SJSA1 (cell line): Measurements from ENCODE around the gene SULT4A1. TPM values are rescaled to one million over a fixed set of nuclear protein-coding genes. Genes with fewer than 3 reads are reported as not detected.
A peak's percentile ranks its signal among the peaks of the same experiment; 100 is the strongest.

Experiments used
- DNase-seq, 2 experiments: peaks; one replicate each; pipeline ENCODE4 v3.0.0-alpha.2; 2015 to 2020; ENCODE audit warnings: low spot score in 2 of 2, low read depth in 1 of 2
- H3K27ac ChIP-seq: fragments of 250-450 bp; sonication (Bioruptor Pico); 2 replicates; pipeline ENCODE4 v1.5.1; 2020; ENCODE audit warnings: mild to moderate bottlenecking, moderate library complexity
- H3K27me3 ChIP-seq: fragments of 250-450 bp; sonication (Bioruptor Pico); replicated peaks from 2 replicates; pipeline ENCODE4 v1.5.1; 2020; ENCODE audit warnings: mild to moderate bottlenecking, moderate library complexity
- H3K36me3 ChIP-seq: fragments of 250-450 bp; sonication (Bioruptor Pico); 2 replicates; pipeline ENCODE4 v1.5.1; 2020; ENCODE audit warnings: mild to moderate bottlenecking
- H3K4me1 ChIP-seq: fragments of 250-450 bp; sonication (Bioruptor Pico); replicated peaks from 2 replicates; pipeline ENCODE4 v1.6.1; 2021; ENCODE audit warnings: mild to moderate bottlenecking
- H3K4me3 ChIP-seq: fragments of 250-450 bp; sonication (Bioruptor Pico); 2 replicates; pipeline ENCODE4 v1.5.1; 2020; ENCODE audit warnings: mild to moderate bottlenecking
- H3K9me3 ChIP-seq: fragments of 250-450 bp; sonication (Bioruptor Pico); replicated peaks from 2 replicates; pipeline ENCODE4 v1.5.1; 2020; ENCODE audit warnings: mild to moderate bottlenecking
- total RNA-seq: library from RNA; depleted of rRNA; stranded (reverse); fragments of >200 nt; shearing (Covaris generic); gene quantifications from 2 replicates; pipeline ENCODE4 v1.2.3, GENCODE V29; 2014

Gene SULT4A1
- total RNA-seq, 1 experiment from 2014 or later: not detected

GRCh38 chr22:43819931-43820640 is 42.2 kb downstream of the SULT4A1 start:
- Histone ChIP-seq H3K27ac (no peak overlapping the region), H3K4me3 (no peak overlapping the region)

GRCh38 chr22:43819421-43819921 is 42.8 kb downstream of the SULT4A1 start:
- no peak for DNase-seq
- H3K4me3 ChIP-seq: no peak overlapping the region
- H3K36me3 ChIP-seq: no peaks in the 10 kb centered on the region
- no peaks in the 10 kb centered on the region for H3K27me3 ChIP-seq
- H3K4me1 ChIP-seq: no peaks in the 10 kb centered on the region
- no peaks in the 10 kb centered on the region for H3K9me3 ChIP-seq
- H3K27ac ChIP-seq: no peak overlapping the region

More at GRCh38 chr22:43819931-43820640, 42.2 kb downstream of the SULT4A1 start:
- H3K4me1 ChIP-seq: no peaks in the 10 kb centered on the region
- H3K27me3 ChIP-seq: no peaks in the 10 kb centered on the region
- no peak for DNase-seq
- H3K36me3 ChIP-seq: no peaks in the 10 kb centered on the region
- no peaks in the 10 kb centered on the region for H3K9me3 ChIP-seq

- H3K9me3 ChIP-seq: no peaks in the 10 kb centered on the region
- DNase-seq: no peak
- no peaks in the 10 kb centered on the region for H3K27me3 ChIP-seq
- no peak overlapping the region for H3K4me3 ChIP-seq
- no peaks in the 10 kb centered on the region for H3K36me3 ChIP-seq
- no peak overlapping the region for H3K27ac ChIP-seq
- H3K4me1 ChIP-seq: no peaks in the 10 kb centered on the region
Measured at GRCh38 chr22:43818981-43819380, 43.3 kb downstream of the SULT4A1 start.

- H3K27ac ChIP-seq: no peak overlapping the region
- no peaks in the 10 kb centered on the region for H3K27me3 ChIP-seq
- H3K4me1 ChIP-seq: peaks cover 7% of the 10 kb centered on the region
- H3K9me3 ChIP-seq: no peaks in the 10 kb centered on the region
- no peaks in the 10 kb centered on the region for H3K36me3 ChIP-seq
- DNase-seq: no peak
- no peak overlapping the region for H3K4me3 ChIP-seq
Measured at GRCh38 chr22:43817402-43817801, 44.9 kb downstream of the SULT4A1 start.

GRCh38 chr22:43814264-43814663 is 48.0 kb downstream of the SULT4A1 start:
- DNase-seq: no peak

GRCh38 chr22:43812890-43813289 is 49.4 kb downstream of the SULT4A1 start:
- Histone ChIP-seq H3K27ac (no peak overlapping the region), H3K4me3 (peak overlapping the region; percentile 53), H3K4me1 (peaks cover 9% of the 10 kb centered on the region), H3K27me3 (no peaks in the 10 kb centered on the region), H3K36me3 (no peaks in the 10 kb centered on the region), H3K9me3 (no peaks in the 10 kb centered on the region)
- no peak for DNase-seq

More at GRCh38 chr22:43814264-43814663, 48.0 kb downstream of the SULT4A1 start:
- Histone ChIP-seq H3K4me1 (peaks cover 9% of the 10 kb centered on the region), H3K4me3 (no peak overlapping the region), H3K27me3 (no peaks in the 10 kb centered on the region), H3K36me3 (no peaks in the 10 kb centered on the region), H3K9me3 (no peaks in the 10 kb centered on the region), H3K27ac (no peak overlapping the region)

- Histone ChIP-seq H3K27ac (peak within 1 kb of the TSS; percentile 68), H3K9me3 (no peaks in the 10 kb centered on the region), H3K4me3 (peak within 1 kb of the TSS; percentile 53), H3K4me1 (peaks cover 9% of the 10 kb centered on the region), H3K36me3 (no peaks in the 10 kb centered on the region), H3K27me3 (no peaks in the 10 kb centered on the region)
- peak; percentile 91 to 93 for DNase-seq
Measured at GRCh38 chr22:43812149-43812842, 50.0 kb downstream of the SULT4A1 start, which contains the start of gene EFCAB6. TSS of gene EFCAB6 (minus strand) at chr22:43812305. CDS start at chr22:43782318, 29,987 bp downstream.

GRCh38 chr22:43811777-43812148 is 50.5 kb downstream of the SULT4A1 start:
- no peaks in the 10 kb centered on the region for H3K27me3 ChIP-seq
- DNase-seq: no peak
- H3K4me3 ChIP-seq: peak overlapping the region; percentile 53
- no peaks in the 10 kb centered on the region for H3K36me3 ChIP-seq
- no peaks in the 10 kb centered on the region for H3K9me3 ChIP-seq
- H3K4me1 ChIP-seq: peaks cover 9% of the 10 kb centered on the region
- H3K27ac ChIP-seq: peak overlapping the region; percentile 68

- Histone ChIP-seq H3K9me3 (no peaks in the 10 kb centered on the region; the same call in 1 of the 2 replicates), H3K27ac (no peak overlapping the region), H3K4me1 (no peaks in the 10 kb centered on the region), H3K4me3 (no peak overlapping the region), H3K36me3 (no peaks in the 10 kb centered on the region), H3K27me3 (peaks cover 11% of the 10 kb centered on the region)
- DNase-seq: no peak
Measured at GRCh38 chr22:43802897-43803495, 59.3 kb downstream of the SULT4A1 start.

- Histone ChIP-seq H3K27me3 (peaks cover 11% of the 10 kb centered on the region), H3K36me3 (no peaks in the 10 kb centered on the region), H3K27ac (no peak overlapping the region), H3K9me3 (no peaks in the 10 kb centered on the region; the same call in 1 of the 2 replicates), H3K4me3 (no peak overlapping the region), H3K4me1 (no peaks in the 10 kb centered on the region)
- DNase-seq: no peak
Measured at GRCh38 chr22:43800970-43801369, 61.3 kb downstream of the SULT4A1 start.

GRCh38 chr22:43798492-43798891 is 63.8 kb downstream of the SULT4A1 start:
- no peaks in the 10 kb centered on the region; the same call in 1 of the 2 replicates for H3K9me3 ChIP-seq
- H3K4me3 ChIP-seq: no peak overlapping the region
- peaks cover 6% of the 10 kb centered on the region for H3K27me3 ChIP-seq
- DNase-seq: no peak
- no peaks in the 10 kb centered on the region for H3K36me3 ChIP-seq
- H3K27ac ChIP-seq: no peak overlapping the region
- peaks cover 10% of the 10 kb centered on the region for H3K4me1 ChIP-seq

GRCh38 chr22:43796567-43796966 is 65.7 kb downstream of the SULT4A1 start:
- Histone ChIP-seq H3K9me3 (no peaks in the 10 kb centered on the region), H3K27ac (no peak overlapping the region), H3K36me3 (no peaks in the 10 kb centered on the region), H3K27me3 (no peaks in the 10 kb centered on the region), H3K4me1 (peaks cover 10% of the 10 kb centered on the region), H3K4me3 (no peak overlapping the region)
- DNase-seq: no peak

GRCh38 chr22:43795320-43795719 is 67.0 kb downstream of the SULT4A1 start:
- no peaks in the 10 kb centered on the region for H3K27me3 ChIP-seq
- no peaks in the 10 kb centered on the region for H3K36me3 ChIP-seq
- H3K4me1 ChIP-seq: peaks cover 10% of the 10 kb centered on the region
- no peaks in the 10 kb centered on the region for H3K9me3 ChIP-seq
- no peak overlapping the region for H3K27ac ChIP-seq
- no peak for DNase-seq
- H3K4me3 ChIP-seq: no peak overlapping the region

GRCh38 chr22:43792905-43793304 is 69.4 kb downstream of the SULT4A1 start:
- no peaks in the 10 kb centered on the region for H3K36me3 ChIP-seq
- peaks cover 10% of the 10 kb centered on the region for H3K4me1 ChIP-seq
- no peak overlapping the region for H3K27ac ChIP-seq
- no peak overlapping the region for H3K4me3 ChIP-seq
- H3K9me3 ChIP-seq: no peaks in the 10 kb centered on the region
- no peak for DNase-seq
- H3K27me3 ChIP-seq: no peaks in the 10 kb centered on the region
